ENCODE data around the gene NRF1. TPM values are rescaled to one million over a fixed set of nuclear protein-coding genes. Genes with fewer than 3 reads are reported as not detected.
A peak's percentile ranks its signal among the peaks of the same experiment; 100 is the strongest.

NRF1 gene
- total and polyA plus RNA-seq, 2 of the 13 experiments (the other 11 are each of a cell fraction or from before 2014, with no cell fraction given) = 9.3 to 10.1 TPM

DNA sequence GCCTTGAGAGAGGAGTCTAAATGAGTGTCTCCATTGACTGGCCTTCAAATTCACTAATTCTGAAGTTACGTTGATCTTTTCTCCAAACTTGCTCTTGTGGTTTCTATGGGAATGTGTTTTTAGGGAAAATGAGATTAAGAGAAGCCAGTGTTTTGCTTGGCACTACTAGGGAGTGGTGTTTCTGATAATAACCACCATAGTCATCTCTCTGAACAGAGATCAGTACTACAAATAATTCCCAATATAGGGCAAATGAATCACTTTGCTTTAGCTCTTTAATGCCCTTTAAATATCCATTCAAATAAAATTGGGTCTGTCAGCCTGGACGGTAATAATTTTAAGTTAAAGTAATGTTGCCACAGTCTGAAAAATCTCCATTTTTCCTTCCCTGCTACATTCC, 90.8 kb downstream of the NRF1 start:
- POLR2A ChIA-PET = no interaction called here

DNA sequence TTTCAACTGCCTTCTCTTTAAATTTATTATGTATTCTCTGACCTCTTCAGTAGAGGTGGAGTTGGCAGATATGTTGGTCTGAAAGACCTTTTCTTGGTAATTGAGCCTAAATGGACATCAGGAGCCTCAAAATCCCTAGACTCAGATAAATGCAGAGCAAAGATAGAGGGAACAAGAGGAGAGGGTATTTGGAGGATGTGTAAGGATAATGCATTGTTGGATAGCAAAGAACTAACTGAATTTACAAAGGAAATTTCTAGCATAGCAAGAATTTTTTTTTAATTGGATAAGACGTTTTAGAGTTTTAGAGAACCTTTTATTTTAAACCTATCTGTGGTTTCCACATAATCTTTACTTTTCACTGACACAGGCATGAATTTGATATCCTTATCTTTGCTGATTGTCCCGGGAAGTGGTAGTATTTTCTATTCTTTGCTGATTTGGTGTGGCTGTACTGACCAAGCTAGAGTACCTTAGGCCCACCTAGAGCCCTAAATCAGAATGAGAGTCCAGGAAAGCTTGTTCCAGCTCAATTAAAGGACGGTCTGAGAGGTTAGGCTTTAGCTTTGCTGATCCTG, 91.3 kb downstream of the NRF1 start:
- no peaks in the 10 kb centered on the region for H3K79me2 ChIP-seq (ENCODE audit: insufficient read depth, low read length)
- in situ Hi-C loops (cut with HindIII; ENCODE audit: extremely low pct_ligation_motif_present, low pct_unique_long_range_greater_than_20kb) = no loop called here
- BruUV-seq (replicated peaks) = no TSS peak
- DNase-seq (ENCODE audit: low spot score) (peak; percentile 10), FAIRE-seq (no peak), ATAC-seq (no peak)
- no peaks in the 10 kb centered on the region for H3K9me3 ChIP-seq (ENCODE audit: low read length)
- WGBS (ENCODE audit: low lambda C conversion rate) = 84% methylated on average over 3 of the region's 3 CpGs
- CTCF ChIA-PET (ENCODE audit: low intra/inter-chr PET ratio, low total read pairs) = no interaction called here
- H3K4me3 ChIP-seq (replicated peaks in 1 of 3; ENCODE audit: insufficient read depth in 1 of 3, low read depth in 2 of 3, low read length in 3 of 3) = no peak overlapping the region
- intact Hi-C loops (cut with micrococcal nuclease; ENCODE audit: unreplicated experiment) = no loop called here
- POLR2A ChIA-PET = no interaction called here
- H3K36me3 ChIP-seq (replicated peaks in 1 of 2; ENCODE audit: control insufficient read depth in 1 of 2, insufficient read depth in 2 of 2, low read length in 2 of 2) = peaks cover 3% of the 10 kb centered on the region in 2 experiments; a peak in 1 of 5 replicates
- no peak overlapping the region for H3K27ac ChIP-seq (ENCODE audit: extremely low read length, insufficient read depth, low read length)
- H3K27me3 ChIP-seq (ENCODE audit: control insufficient read depth in 1 of 2, insufficient read depth in 2 of 2, low read length in 2 of 2) = no peaks in the 10 kb centered on the region
- peaks cover 21% of the 10 kb centered on the region for H3K4me1 ChIP-seq (ENCODE audit: insufficient read depth, low read length)
- H3K9ac ChIP-seq (ENCODE audit: insufficient read depth, low read depth, low read length) = no peak overlapping the region
- H2AFZ ChIP-seq (ENCODE audit: low read length) = no peak overlapping the region
- H4K20me1 ChIP-seq (ENCODE audit: insufficient read depth, low read length) = no peaks in the 10 kb centered on the region
- H3K4me2 ChIP-seq (ENCODE audit: low read depth, low read length) = no peak overlapping the region
- TF ChIP-seq ZMYM2 (CRISPR knock-in tag; IDR thresholded peaks at IDR 0.05) (no peak), ELF4 (CRISPR knock-in tag; IDR thresholded peaks at IDR 0.05; ENCODE audit: borderline replicate concordance) (no peak), ZNF879 (CRISPR knock-in tag; IDR thresholded peaks at IDR 0.05) (no peak), SALL2 (CRISPR knock-in tag; IDR thresholded peaks at IDR 0.05) (no peak), AHR (CRISPR knock-in tag; IDR thresholded peaks at IDR 0.05) (no peak), ZNF24 (IDR thresholded peaks at IDR 0.05) (no peak), PHF5A (CRISPR knock-in tag; IDR thresholded peaks at IDR 0.05; ENCODE audit: low read depth, unreplicated experiment) (no peak), HOXA7 (CRISPR knock-in tag; IDR thresholded peaks at IDR 0.05) (no peak)
- TF ChIP-seq, protein P1, sequence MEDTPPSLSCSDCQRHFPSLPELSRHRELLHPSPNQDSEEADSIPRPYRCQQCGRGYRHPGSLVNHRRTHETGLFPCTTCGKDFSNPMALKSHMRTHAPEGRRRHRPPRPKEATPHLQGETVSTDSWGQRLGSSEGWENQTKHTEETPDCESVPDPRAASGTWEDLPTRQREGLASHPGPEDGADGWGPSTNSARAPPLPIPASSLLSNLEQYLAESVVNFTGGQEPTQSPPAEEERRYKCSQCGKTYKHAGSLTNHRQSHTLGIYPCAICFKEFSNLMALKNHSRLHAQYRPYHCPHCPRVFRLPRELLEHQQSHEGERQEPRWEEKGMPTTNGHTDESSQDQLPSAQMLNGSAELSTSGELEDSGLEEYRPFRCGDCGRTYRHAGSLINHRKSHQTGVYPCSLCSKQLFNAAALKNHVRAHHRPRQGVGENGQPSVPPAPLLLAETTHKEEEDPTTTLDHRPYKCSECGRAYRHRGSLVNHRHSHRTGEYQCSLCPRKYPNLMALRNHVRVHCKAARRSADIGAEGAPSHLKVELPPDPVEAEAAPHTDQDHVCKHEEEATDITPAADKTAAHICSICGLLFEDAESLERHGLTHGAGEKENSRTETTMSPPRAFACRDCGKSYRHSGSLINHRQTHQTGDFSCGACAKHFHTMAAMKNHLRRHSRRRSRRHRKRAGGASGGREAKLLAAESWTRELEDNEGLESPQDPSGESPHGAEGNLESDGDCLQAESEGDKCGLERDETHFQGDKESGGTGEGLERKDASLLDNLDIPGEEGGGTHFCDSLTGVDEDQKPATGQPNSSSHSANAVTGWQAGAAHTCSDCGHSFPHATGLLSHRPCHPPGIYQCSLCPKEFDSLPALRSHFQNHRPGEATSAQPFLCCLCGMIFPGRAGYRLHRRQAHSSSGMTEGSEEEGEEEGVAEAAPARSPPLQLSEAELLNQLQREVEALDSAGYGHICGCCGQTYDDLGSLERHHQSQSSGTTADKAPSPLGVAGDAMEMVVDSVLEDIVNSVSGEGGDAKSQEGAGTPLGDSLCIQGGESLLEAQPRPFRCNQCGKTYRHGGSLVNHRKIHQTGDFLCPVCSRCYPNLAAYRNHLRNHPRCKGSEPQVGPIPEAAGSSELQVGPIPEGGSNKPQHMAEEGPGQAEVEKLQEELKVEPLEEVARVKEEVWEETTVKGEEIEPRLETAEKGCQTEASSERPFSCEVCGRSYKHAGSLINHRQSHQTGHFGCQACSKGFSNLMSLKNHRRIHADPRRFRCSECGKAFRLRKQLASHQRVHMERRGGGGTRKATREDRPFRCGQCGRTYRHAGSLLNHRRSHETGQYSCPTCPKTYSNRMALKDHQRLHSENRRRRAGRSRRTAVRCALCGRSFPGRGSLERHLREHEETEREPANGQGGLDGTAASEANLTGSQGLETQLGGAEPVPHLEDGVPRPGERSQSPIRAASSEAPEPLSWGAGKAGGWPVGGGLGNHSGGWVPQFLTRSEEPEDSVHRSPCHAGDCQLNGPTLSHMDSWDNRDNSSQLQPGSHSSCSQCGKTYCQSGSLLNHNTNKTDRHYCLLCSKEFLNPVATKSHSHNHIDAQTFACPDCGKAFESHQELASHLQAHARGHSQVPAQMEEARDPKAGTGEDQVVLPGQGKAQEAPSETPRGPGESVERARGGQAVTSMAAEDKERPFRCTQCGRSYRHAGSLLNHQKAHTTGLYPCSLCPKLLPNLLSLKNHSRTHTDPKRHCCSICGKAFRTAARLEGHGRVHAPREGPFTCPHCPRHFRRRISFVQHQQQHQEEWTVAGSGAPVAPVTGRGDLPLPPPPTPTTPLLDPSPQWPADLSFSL (CRISPR knock-in tag; IDR thresholded peaks at IDR 0.05) = no peak

More for the DNA sequence above, 90.8 kb downstream of the NRF1 start:
- Histone ChIP-seq H3K9ac (ENCODE audit: insufficient read depth, low read depth, low read length) (no peak overlapping the region), H4K20me1 (ENCODE audit: insufficient read depth, low read length) (no peaks in the 10 kb centered on the region), H3K79me2 (ENCODE audit: insufficient read depth, low read length) (no peaks in the 10 kb centered on the region), H3K27me3 (ENCODE audit: control insufficient read depth in 1 of 2, insufficient read depth in 2 of 2, low read length in 2 of 2) (no peaks in the 10 kb centered on the region), H3K4me3 (replicated peaks in 1 of 3; ENCODE audit: insufficient read depth in 1 of 3, low read depth in 2 of 3, low read length in 3 of 3) (no peak overlapping the region), H3K9me3 (ENCODE audit: low read length) (no peaks in the 10 kb centered on the region), H3K4me2 (ENCODE audit: low read depth, low read length) (no peak overlapping the region), H2AFZ (ENCODE audit: low read length) (no peak overlapping the region), H3K27ac (ENCODE audit: extremely low read length, insufficient read depth, low read length) (no peak overlapping the region), H3K4me1 (ENCODE audit: insufficient read depth, low read length) (peaks cover 21% of the 10 kb centered on the region), H3K36me3 (replicated peaks in 1 of 2; ENCODE audit: control insufficient read depth in 1 of 2, insufficient read depth in 2 of 2, low read length in 2 of 2) (peaks cover 3% of the 10 kb centered on the region in 2 experiments; a peak in 1 of 5 replicates)
- 81% methylated on average over 2 of the region's 2 CpGs for WGBS (ENCODE audit: low lambda C conversion rate)
- CTCF ChIA-PET (ENCODE audit: low intra/inter-chr PET ratio, low total read pairs) = no interaction called here
- in situ Hi-C loops (cut with HindIII; ENCODE audit: extremely low pct_ligation_motif_present, low pct_unique_long_range_greater_than_20kb) (no loop called here), intact Hi-C loops (cut with micrococcal nuclease; ENCODE audit: unreplicated experiment) (no loop called here)
- no TSS peak for BruUV-seq (replicated peaks)
- FAIRE-seq = no peak
- DNase-seq (ENCODE audit: low spot score) = no peak
- TF ChIP-seq, protein P2, sequence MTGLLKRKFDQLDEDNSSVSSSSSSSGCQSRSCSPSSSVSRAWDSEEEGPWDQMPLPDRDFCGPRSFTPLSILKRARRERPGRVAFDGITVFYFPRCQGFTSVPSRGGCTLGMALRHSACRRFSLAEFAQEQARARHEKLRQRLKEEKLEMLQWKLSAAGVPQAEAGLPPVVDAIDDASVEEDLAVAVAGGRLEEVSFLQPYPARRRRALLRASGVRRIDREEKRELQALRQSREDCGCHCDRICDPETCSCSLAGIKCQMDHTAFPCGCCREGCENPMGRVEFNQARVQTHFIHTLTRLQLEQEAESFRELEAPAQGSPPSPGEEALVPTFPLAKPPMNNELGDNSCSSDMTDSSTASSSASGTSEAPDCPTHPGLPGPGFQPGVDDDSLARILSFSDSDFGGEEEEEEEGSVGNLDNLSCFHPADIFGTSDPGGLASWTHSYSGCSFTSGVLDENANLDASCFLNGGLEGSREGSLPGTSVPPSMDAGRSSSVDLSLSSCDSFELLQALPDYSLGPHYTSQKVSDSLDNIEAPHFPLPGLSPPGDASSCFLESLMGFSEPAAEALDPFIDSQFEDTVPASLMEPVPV (CRISPR knock-in tag; IDR thresholded peaks at IDR 0.05) = no peak
- no peak for ATAC-seq
